HG03025 (cell line): ENCODE measurements around the gene PLA2G4B.

Source experiments
- ATAC-seq: cut with Tn5 transposase; IDR thresholded peaks from one replicate; pipeline ENCODE4 v1.9.1; 2021; ENCODE audit warnings: mild to moderate bottlenecking, moderate library complexity; ENCODE audit not compliant: unreplicated experiment, low FRiP score

Gene PLA2G4B

DNA sequence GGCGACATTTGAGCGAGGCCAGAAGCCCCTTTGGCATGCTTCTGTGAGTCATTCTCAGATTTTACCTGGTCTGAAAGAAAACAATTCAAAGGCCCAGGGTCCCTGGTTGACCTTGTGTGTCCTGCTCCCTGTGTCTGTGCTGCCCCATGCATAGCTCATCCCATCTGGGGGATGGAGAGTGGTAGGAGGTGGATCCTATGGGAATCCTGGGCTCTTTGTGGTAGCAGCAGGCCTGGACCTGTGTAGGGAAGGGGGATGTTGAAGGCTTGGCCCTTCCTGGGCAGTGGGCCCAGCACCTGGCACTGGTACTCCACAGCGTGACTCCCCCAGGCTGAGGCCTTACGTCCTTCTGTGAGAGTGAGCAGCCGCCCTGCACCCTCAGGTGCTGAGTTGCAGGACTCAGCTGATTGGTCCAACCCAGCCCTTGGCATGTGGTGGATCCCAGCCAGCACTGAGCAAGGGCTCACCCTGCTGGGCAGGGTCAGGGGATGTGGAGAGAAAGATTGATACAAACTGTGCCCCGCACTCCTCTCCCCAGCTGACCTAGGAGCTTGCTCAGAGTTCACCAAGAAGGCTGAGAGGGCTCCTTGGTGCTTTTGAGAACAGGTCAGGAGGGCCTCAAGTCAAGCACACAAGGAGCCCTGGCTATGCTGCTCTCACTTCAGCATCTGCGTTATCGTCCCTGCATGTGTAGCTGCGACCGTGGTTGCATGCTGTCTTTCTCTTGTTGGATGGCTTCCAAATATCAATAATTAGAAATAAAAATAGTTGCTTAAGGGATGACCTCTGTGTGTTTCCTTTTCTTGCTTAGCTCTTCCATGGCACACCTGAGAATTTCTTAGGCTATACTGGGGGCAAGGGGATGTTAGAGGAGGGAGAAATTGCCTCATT lies 32.1 kb upstream of the PLA2G4B start:
- ATAC-seq = no peak

- ATAC-seq = no peak
Observed at GRCh38 chr15:41809121-41809520, 29.5 kb upstream of the PLA2G4B start.

- ATAC-seq = no peak
Observed at GRCh38 chr15:41809526-41810220, 29.0 kb upstream of the PLA2G4B start.

DNA sequence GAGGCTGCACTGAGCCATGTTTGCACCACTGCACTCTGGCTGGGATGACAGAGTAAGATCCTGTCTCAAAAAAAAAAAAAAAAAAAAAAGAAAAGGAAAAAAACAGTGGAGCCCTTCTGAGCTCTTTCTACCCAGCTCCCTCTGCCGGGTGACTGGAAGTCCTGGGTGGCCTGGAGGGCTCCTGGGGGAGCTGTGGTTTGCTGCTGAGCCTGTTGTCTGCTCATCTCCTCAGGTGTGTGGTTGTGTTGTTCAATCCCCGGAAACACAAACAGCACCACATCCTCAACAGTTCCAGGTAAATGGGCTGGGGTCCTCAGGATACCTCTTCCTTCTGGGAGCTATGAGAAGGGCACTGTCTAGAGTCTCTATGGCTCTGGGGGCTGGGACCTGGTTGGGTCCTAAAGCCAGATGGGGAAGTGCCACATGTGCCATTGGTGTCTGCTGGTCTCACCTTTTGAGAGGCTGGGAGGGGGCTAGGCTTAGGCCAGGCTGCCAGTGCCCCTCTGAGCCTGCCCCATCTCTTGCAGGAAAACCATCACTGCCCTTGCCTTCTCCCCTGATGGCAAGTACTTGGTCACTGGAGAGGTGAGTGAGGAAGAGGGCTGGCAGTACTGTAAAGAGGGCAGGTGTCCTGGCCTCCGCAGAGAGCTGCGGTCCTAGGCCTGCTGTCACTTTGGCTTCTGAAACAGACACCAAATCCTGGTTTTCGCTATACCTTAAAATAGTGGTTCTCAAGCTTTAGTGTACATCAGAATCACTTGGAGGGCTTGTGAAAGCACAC lies 27.8 kb upstream of the PLA2G4B start:
- no peak for ATAC-seq

DNA sequence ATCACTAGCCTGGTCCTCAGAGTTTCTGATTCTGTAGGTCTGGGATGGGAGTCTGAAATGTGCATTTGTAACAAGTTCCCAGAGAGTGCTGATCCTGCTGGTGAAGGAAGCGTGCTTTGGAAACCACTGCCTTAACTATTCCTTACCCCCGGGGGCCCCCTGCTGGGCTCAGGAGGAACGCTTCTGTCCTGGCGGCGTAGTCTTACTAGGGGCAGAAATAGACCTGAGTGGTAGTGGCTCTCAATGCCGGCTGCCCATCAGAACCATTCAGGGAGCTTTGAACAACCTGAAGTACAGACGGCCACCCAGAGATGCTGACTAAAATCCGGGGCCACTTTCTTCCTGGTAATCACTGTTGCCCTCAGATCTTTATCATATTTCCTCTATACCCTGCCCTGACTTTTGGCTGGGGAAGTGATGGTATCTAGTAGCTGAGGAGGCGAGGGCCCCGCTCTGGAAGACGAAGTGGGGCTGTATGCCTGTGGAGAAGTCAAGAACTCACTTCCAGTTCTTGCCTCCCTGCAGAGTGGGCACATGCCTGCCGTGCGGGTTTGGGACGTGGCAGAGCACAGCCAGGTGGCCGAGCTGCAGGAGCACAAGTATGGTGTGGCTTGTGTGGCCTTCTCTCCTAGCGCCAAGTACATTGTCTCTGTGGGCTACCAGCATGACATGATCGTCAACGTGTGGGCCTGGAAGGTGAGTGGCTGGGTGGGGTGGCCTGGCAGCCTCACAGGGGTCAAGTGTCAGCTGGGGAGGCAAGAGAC lies 27.0 kb upstream of the PLA2G4B start:
- no peak for ATAC-seq

DNA sequence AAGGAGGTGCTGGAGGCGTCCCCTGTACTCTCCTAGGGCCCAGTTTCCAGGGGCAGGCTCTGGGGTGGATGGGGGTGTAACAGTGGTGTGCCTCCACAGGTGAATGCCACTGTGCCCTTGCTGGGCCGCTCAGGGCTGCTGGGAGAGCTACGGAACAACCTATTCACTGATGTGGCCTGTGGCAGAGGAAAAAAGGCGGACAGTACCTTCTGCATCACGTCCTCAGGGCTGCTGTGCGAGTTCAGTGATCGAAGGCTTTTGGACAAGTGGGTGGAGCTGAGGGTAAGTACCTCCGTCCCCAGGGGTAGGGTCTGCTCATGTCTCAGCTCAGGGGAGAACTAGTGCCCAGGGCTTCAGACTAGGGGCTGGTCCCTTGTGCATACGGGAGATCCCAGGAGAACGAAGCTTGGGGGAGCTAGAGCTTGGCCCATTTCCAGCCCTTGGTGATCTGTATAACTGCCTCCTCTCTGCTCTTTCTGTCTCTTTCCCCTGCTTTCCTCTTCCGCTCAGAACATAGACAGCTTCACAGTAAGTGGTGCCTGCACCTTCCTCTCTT lies 25.7 kb upstream of the PLA2G4B start:
- no peak for ATAC-seq

DNA sequence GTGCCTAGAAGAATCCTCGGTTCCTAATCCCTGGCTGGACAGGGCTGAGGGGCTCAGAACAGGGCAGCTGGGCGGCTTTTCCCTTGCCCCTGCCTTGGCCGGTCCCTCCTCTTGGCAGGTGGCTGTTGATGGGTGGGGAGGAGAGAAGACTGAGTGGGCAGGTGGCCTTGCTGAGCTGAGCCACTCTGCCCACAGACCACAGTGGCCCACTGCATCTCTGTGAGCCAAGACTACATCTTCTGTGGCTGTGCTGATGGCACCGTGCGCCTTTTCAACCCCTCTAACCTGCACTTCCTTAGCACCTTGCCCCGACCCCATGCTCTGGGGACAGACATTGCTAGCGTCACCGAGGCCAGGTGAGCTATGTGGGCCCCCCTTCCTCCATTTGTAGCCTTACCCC lies 25.2 kb upstream of the PLA2G4B start:
- ATAC-seq = no peak

DNA sequence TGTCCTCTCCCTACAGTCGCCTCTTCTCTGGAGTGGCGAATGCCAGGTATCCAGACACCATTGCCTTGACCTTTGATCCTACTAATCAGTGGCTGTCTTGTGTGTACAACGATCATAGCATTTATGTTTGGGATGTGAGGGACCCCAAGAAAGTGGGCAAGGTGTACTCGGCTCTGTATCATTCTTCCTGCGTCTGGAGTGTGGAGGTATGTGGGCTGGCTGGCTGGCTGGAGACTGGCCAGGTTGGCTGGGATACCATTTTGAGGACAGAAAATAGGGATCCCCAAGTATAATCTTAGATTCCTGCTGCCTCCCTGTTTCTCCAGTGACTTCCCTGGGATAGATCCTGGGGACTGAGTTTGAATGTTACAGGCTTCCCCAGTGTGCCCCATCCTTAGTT lies 24.1 kb upstream of the PLA2G4B start:
- no peak for ATAC-seq

- ATAC-seq = no peak
Observed at GRCh38 chr15:41816788-41817187, 21.9 kb upstream of the PLA2G4B start.

GRCh38 chr15:41817327-41817726 lies 21.3 kb upstream of the PLA2G4B start:
- no peak for ATAC-seq

GRCh38 chr15:41817781-41818180 lies 20.9 kb upstream of the PLA2G4B start:
- ATAC-seq = no peak

- ATAC-seq = no peak
Observed at GRCh38 chr15:41819455-41820050, 19.1 kb upstream of the PLA2G4B start.

GRCh38 chr15:41820791-41821423 lies 17.7 kb upstream of the PLA2G4B start:
- no peak for ATAC-seq

DNA sequence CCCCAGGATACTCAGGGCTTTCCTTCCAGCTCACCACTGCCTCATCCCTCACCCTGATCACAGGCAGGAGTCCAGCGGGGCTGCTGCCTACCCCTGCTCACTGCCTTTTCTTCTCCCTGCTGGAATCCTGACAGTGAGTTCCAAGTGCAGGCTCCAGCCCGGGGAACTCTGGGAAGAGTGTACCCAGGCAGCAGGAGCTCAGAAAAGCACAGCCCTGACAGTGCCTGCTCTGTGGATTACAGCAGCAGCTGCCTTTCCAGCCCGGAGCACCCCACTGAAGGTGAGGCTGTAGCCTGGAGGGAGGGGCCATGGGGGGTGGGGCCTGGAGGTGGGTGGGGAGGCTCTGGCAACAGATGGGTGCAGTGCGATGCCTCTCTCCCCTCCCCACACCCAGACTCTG lies 16.8 kb upstream of the PLA2G4B start:
- no peak for ATAC-seq

DNA sequence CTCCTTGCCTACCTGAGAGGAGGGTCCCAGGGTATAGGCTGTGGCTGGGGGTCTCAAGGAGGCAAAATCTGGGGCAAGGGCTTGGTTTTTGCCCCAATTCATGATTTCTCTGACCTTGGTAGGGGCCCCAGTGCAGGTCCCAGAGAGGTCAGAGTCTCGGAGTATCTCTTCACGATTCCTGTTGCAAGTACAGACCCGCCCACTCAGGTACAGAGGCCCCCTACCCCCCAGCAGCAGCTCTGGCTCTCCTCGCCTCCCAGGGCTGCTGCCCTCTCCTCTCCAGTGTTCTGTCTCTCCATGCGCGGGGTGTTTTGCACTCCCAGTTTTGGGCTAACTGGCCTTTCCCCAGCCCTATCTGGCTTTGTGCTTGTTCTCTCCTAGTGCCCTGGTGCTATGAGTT lies 16.2 kb upstream of the PLA2G4B start:
- no peak for ATAC-seq

GRCh38 chr15:41822957-41823356 lies 15.7 kb upstream of the PLA2G4B start:
- ATAC-seq = no peak

- ATAC-seq = no peak
Observed at GRCh38 chr15:41823502-41823901, 15.1 kb upstream of the PLA2G4B start.

DNA sequence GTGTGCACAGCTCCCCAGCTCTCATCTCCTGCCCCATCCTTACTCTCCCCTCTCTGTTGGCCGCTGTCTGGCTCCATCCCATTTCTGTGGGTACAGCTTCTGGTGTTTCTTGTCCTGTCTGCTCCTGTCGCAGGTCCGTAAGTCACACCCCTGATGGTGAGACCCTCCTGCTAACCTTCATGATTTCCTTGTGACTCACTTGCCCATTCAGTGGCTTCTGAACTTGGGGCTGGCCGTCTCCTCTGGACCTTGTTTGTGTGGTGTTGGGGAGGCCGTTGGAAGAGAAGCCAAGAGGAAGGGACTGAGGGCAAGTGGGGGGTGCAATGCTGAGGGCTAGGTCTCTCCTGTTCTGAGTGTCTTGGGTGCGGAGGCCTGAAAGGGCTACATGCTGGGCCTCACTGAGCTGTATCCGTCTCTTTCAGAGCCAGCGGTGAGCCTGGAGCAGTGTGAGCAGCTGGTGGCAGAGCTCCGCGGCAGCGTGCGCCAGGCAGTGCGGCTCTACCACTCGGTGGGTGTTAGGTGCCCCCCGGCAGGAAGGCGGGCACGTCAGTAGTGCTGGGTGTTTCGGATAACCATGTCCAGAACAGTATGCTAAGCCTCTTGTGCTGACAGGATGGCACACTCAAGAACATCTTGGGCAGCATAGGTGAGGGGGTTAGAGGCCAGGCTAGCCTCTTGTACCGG lies 14.4 kb upstream of the PLA2G4B start:
- ATAC-seq = no peak

- no peak for ATAC-seq
Observed at GRCh38 chr15:41825145-41825544, 13.5 kb upstream of the PLA2G4B start.
